Brain microvascular endothelial cell (primary cell): ENCODE data around the gene CASKIN1.
"Not testable (repeated sequence)": the region's sequence is repeated elsewhere in the genome, so short reads cannot be mapped to it uniquely, and the experiment has no call there.

Experiments used
- DNase-seq: peaks from one replicate; pipeline ENCODE4 v3.0.0-alpha.2; 2020
- H3K27ac ChIP-seq: fragments of 250-450 bp; sonication (Bioruptor Pico); 2 replicates; pipeline ENCODE4 v1.5.1; 2020; ENCODE audit warnings: mild to moderate bottlenecking, moderate library complexity
- H3K27me3 ChIP-seq: fragments of 250-450 bp; sonication (Bioruptor Pico); replicated peaks from 2 replicates; pipeline ENCODE4 v1.5.1; 2020; ENCODE audit warnings: mild to moderate bottlenecking
- H3K36me3 ChIP-seq: fragments of 250-450 bp; sonication (Bioruptor Pico); replicated peaks from 2 replicates; pipeline ENCODE4 v1.5.1; 2020; ENCODE audit warnings: mild to moderate bottlenecking
- H3K4me3 ChIP-seq: 2 replicates; pipeline ENCODE4 v1.5.1; 2011; ENCODE audit warnings: low read depth, mild to moderate bottlenecking, control low read depth, low read length, moderate library complexity
- CTCF ChIP-seq: IDR thresholded peaks from 2 replicates; pipeline ENCODE4 v1.5.1; 2011; ENCODE audit warnings: low read depth, mild to moderate bottlenecking, moderate library complexity, low read length, control low read depth, inconsistent platforms; ENCODE audit errors: missing control alignments
- in situ Hi-C: cut with HindIII; loops from 2 replicates; pipeline ENCODE4 v1.10.0; 2017; ENCODE audit warnings: low sequenced_read_pairs, low pct_ligation_motif_present

Gene CASKIN1

GRCh38 chr16:2243031-2243528 lies 46.7 kb upstream of the CASKIN1 start:
- in situ Hi-C loops, result no loop called here
- Histone ChIP-seq H3K36me3 (peaks cover 43% of the 10 kb centered on the region), H3K4me3 (no peak overlapping the region), H3K27me3 (no peaks in the 10 kb centered on the region), H3K27ac (no peak overlapping the region)
- DNase-seq, result no peak
- peak; percentile 9 for TF ChIP-seq CTCF

- Histone ChIP-seq H3K36me3 (peaks cover 43% of the 10 kb centered on the region), H3K27me3 (no peaks in the 10 kb centered on the region), H3K4me3 (no peak overlapping the region), H3K27ac (no peak overlapping the region)
- no peak for DNase-seq
- in situ Hi-C loops, result no loop called here
- no peak for TF ChIP-seq CTCF
Observed at GRCh38 chr16:2242598-2242997, 46.2 kb upstream of the CASKIN1 start.

- H3K4me3 ChIP-seq, DNase-seq, H3K27ac ChIP-seq, H3K27me3 ChIP-seq, in situ Hi-C loops: not testable (repeated sequence)
- peaks cover 31% of the 10 kb centered on the region for H3K36me3 ChIP-seq
Observed at GRCh38 chr16:2240331-2240730, 43.9 kb upstream of the CASKIN1 start.

- peaks cover 30% of the 10 kb centered on the region for H3K36me3 ChIP-seq
- no peak for TF ChIP-seq CTCF
- H3K27me3 ChIP-seq, result peaks cover 5% of the 10 kb centered on the region
- in situ Hi-C loops, result no loop called here
- H3K27ac ChIP-seq, result no peak overlapping the region
- no peak overlapping the region for H3K4me3 ChIP-seq
- DNase-seq, result no peak
Observed at GRCh38 chr16:2238838-2239675, 42.7 kb upstream of the CASKIN1 start.

GRCh38 chr16:2238150-2238837 lies 41.9 kb upstream of the CASKIN1 start:
- TF ChIP-seq CTCF, result no peak
- Histone ChIP-seq H3K4me3 (no peak overlapping the region), H3K36me3 (peaks cover 32% of the 10 kb centered on the region), H3K27me3 (peaks cover 5% of the 10 kb centered on the region), H3K27ac (no peak overlapping the region)
- in situ Hi-C loops, result no loop called here
- no peak for DNase-seq

- peaks cover 5% of the 10 kb centered on the region for H3K27me3 ChIP-seq
- no peak overlapping the region for H3K27ac ChIP-seq
- no peak overlapping the region for H3K4me3 ChIP-seq
- in situ Hi-C loops, result no loop called here
- DNase-seq, result no peak
- peaks cover 31% of the 10 kb centered on the region for H3K36me3 ChIP-seq
- TF ChIP-seq CTCF, result no peak
Observed at GRCh38 chr16:2237493-2238149, 41.2 kb upstream of the CASKIN1 start.
